NCI-H2196 (cell line): Measurements from ENCODE around the gene TMEM59.

Experiments used
- DNase-seq: peaks from one replicate; lab custom pipeline; 2025; ENCODE audit not compliant: unreplicated experiment; lab: John Stamatoyannopoulos, UW

The TMEM59 gene

DNA sequence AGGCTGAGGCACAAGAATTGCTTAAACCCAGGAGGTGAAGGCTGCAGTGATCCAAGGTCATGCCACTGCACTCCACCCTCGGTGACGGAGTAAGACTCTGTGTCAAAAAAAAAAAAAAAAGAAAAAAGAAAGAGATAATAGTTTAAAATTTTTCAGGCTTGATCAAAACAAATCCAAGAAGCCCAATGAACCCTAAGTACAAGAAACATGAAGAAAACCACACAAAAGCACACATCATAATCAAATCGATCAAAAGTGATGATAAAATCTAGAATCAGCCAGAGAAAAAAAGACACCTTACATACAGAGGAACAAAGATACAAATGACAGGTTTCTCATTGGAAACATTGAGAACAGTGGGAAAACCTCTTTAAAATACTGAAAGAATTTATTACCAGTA is 66.5 kb downstream of the TMEM59 start:
- no peak for DNase-seq

DNA sequence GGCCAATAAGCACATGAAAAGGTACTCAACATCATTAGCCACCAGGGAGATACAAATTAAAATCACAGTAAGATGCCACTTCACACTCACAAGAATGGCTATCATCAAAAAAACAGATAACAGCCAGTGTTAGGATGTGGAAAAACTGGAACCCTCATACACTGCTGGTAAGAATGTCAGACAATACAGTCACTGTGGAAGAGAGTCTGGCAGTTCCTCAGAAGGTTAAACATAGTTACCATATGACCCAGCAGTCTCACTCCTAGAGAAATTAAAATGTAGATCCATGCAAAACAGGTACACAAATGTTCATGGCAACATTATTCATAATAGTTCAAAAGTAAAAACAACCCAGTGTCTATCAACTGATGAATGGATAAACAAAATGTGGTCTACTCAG is 68.3 kb downstream of the TMEM59 start:
- DNase-seq, result no peak

DNA sequence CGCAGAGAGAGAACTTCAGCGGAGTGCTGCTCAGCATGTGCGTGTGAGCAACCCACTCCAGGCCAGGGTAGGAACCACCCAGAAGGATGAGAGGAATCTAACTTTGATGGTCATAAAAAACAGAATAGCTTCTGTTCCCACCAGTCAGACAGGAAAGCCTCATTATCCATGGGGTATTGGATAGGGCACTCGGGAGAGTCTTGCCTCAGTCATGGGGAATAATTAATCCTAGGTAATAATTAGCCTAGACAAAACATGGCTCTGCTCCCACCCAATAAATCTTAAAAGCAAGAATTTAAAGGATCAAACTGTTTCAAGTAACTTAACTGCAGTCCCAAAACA is 70.3 kb downstream of the TMEM59 start:
- no peak for DNase-seq

DNA sequence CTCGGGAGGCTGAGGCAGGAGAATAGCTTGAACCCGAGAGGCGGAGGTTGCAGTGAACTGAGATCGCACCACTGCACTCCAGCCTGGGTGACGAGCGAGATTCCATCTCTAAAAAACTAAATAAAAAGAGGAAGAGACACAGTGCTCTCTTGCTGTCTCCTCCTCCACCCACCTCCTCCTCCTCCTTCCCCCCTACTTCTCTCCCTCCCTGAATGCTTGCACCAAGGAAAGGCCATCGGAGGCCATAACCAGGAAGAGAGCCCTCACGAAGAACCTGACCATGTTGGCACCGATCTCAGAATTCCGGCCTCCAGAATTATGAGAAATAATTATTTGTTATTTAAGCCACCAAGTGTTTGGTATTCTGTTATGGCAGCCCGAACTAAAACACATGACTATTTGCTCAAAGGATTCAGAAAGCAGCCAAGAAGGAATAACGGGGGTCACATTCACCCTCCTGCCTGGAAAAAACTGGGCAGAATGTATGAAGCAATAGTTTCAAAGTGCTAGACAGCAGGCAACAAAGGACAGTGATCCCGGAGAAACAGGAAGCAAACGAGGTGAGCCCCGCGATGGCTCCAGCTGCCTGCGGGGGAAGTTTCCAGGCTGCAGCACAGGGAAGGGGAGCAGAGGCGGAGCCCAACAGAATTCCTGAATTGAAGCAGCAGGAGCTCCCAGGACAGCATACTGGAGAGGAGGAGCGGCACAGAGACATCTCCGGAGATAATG is 70.8 kb downstream of the TMEM59 start:
- DNase-seq, result no peak

DNA sequence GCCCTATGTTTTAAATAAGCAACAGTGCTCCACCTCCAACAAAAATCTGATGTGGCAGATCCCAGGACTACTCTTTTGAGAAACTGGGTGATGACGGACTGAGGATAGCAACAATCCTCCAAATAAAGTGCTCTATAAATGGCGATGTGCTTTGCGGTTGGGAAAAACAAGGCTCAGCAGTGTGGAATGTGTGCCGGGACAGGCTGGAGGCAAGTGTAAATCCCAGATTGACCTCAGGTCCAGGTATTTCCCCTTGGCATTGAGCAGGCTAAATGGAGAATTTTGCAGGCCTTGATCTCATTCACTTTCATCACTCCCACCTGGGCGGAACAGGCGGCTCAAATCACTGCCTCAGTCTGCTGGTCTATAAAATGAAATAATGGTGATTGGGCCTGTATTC is 71.8 kb downstream of the TMEM59 start:
- DNase-seq, result no peak

DNA sequence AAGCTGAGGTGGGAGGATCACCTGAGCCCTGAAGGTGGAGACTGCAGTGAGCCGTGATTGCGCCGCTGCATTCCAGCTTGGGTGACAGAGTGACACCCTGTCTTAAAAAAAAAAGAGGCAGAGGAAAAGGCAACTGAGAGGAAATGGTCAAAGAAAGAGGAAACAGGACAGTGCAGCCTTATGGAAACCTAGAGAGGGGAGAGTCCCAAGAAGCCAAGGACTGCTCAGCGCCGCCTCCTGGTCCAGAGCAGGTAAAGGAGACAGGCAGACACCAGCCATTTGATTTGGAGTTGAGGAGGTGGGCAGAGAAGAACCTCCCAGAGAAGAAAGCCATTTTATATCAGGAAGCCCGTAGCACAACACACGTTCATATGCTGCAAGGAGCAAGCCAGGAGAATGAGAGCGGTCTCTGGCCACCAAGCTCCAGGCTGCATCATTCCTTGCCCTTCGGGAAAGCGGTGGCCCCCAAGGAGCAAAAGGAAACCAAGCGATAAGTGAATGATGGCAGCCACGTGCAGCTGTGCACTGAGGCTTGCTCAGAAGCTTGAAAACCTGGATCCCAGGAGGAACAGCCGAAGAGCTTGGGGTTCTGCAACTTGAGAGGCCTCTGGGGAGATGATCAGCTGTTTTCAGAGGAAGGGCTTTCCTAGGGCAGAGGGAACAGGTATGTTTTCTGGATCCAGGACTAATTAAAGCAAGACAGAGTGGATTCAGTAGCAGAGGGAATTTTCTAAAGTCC is 73.1 kb downstream of the TMEM59 start:
- DNase-seq, result no peak
